Right lobe of liver (tissue), 6 donors: Measurements from ENCODE around the gene NAB2. TPM values are rescaled to one million over a fixed set of nuclear protein-coding genes. Genes with fewer than 3 reads are reported as not detected.
"Not testable (repeated sequence)": the region's sequence is repeated elsewhere in the genome, so short reads cannot be mapped to it uniquely, and the experiment has no call there.

Experiments
- ATAC-seq, 4 donors: fragments of 200-7000 bp; cut with Tn5 transposase; one replicate each; pipeline ENCODE4 v1.9.1; 2020; ENCODE audit warnings: mild to moderate bottlenecking in 4 of 4, moderate library complexity in 4 of 4
- DNase-seq, 3 donors: peaks; one replicate each; pipeline ENCODE4 v3.0.0-alpha.2; 2020
- H3K27ac ChIP-seq, 3 donors: fragments of 200-600 bp; one replicate each; pipeline ENCODE4 v1.8.0; 2022
- H3K27me3 ChIP-seq, 2 donors: fragments of 200-600 bp; one replicate each; pipeline ENCODE4 v1.8.0; 2022
- H3K36me3 ChIP-seq, 4 donors: fragments of 200-600 bp; sonication (generic) in 1 of 4; one replicate each; pipeline versions ENCODE4 v1.5.1 to v1.8.0; 2017 to 2022; ENCODE audit warnings: control low read depth in 1 of 4
- H3K4me1 ChIP-seq, 4 donors: fragments of 200-600 bp; sonication (generic) in 1 of 4; one replicate each; pipeline versions ENCODE4 v1.5.1 to v1.8.0; 2017 to 2022; ENCODE audit warnings: control low read depth in 1 of 4
- H3K4me3 ChIP-seq, 3 donors: fragments of 200-600 bp; one replicate each; pipeline ENCODE4 v1.8.0; 2022
- H3K9me3 ChIP-seq, 4 donors: fragments of 200-600 bp; sonication (generic) in 1 of 4; one replicate each; pipeline versions ENCODE4 v1.5.1 to v1.8.0; 2017 to 2022; ENCODE audit warnings: control low read depth in 1 of 4
- CTCF ChIP-seq, 4 donors: fragments of 200-600 bp in 3 of 4; fragments of 450-650 bp in 1 of 4; IDR thresholded peaks; one replicate each; pipeline versions ENCODE4 v1.5.1 to v1.8.0; 2016 to 2022; ENCODE audit warnings: antibody characterized with exemption in 4 of 4, mild to moderate bottlenecking in 2 of 4
- POLR2A ChIP-seq: fragments of 450-650 bp; IDR thresholded peaks from one replicate; pipeline ENCODE4 v1.6.1; 2017; ENCODE audit warnings: antibody characterized with exemption, mild to moderate bottlenecking
- WGBS: methylation state at CpG from one replicate; pipeline ENCODE4 v1.1.6; 2018; ENCODE audit warnings: low coverage, low lambda C conversion rate; ENCODE audit not compliant: insufficient coverage; ENCODE audit errors: missing lambda C conversion rate; 5-methylcytosine and 5-hydroxymethylcytosine counted together
- intact Hi-C, 2 donors: fragments of 100-400 bp; cut with DNase I; formaldehyde crosslinking; loops; one replicate each; pipeline versions ENCODE4 v1.11.2 to v1.14.1; 2022
- total RNA-seq, 6 experiments: library from RNA; depleted of rRNA in 2 of 6; stranded (reverse); fragments of >200 nt in 2 of 6; fragmentation: NEBNext Ultra II Directional in 3 of 6; extraction: Animal tissue kit (Norgen Biotek cat#: 25700) in 3 of 6; gene quantifications; one replicate each; pipeline versions ENCODE4 v1.1.0 to v1.2.4, GENCODE V29; 2016 to 2023
- donor health status: DM: no; HTN: yes; CAD: no.
- donor health status: DM: no; HTN: no; CAD: no.
- donor health status: DM: no; HTN: no; CAD: no.
- donor health status: DM: no; HTN: yes; CAD: no.
- donor health status: DM: no; HTN: yes; CAD: no.

Gene NAB2
- total RNA-seq, 6 experiments from 2014 or later, result 6.1 to 13.1 (median 8.9) TPM

- no peak overlapping the region for H3K4me3 ChIP-seq
- DNase-seq (no peak), ATAC-seq (no peak)
- TF ChIP-seq POLR2A (no peak), CTCF (IDR thresholded peaks at IDR 0.05) (no peak)
- no peaks in the 10 kb centered on the region for H3K9me3 ChIP-seq
- no peaks in the 10 kb centered on the region for H3K36me3 ChIP-seq
- H3K4me1 ChIP-seq, result no peaks in the 10 kb centered on the region
- WGBS, result 100% methylated on average over 1 of the region's 1 CpG
- no peak overlapping the region for H3K27ac ChIP-seq
- no peaks in the 10 kb centered on the region for H3K27me3 ChIP-seq
- intact Hi-C loops, result no loop called here
Measured at GRCh38 chr12:57048423-57049118, 40.3 kb upstream of the NAB2 start.

GRCh38 chr12:57049119-57049446, 39.8 kb upstream of the NAB2 start:
- ATAC-seq (no peak), DNase-seq (no peak)
- TF ChIP-seq POLR2A (no peak), CTCF (IDR thresholded peaks at IDR 0.05) (no peak)
- no peak overlapping the region for H3K4me3 ChIP-seq
- no peaks in the 10 kb centered on the region for H3K36me3 ChIP-seq
- no peaks in the 10 kb centered on the region for H3K27me3 ChIP-seq
- no peak overlapping the region for H3K27ac ChIP-seq
- intact Hi-C loops, result no loop called here
- 40% methylated on average over 3 of the region's 4 CpGs for WGBS
- H3K9me3 ChIP-seq, result no peaks in the 10 kb centered on the region
- no peaks in the 10 kb centered on the region for H3K4me1 ChIP-seq

GRCh38 chr12:57049890-57050289, 39.0 kb upstream of the NAB2 start, which contains the start of gene MYO1A:
TSS of gene MYO1A (minus strand) at chr12:57050129. CDS start at chr12:57048323, 1,806 bp downstream.
- H3K27me3 ChIP-seq, result no peaks in the 10 kb centered on the region
- H3K9me3 ChIP-seq, result no peaks in the 10 kb centered on the region
- H3K4me1 ChIP-seq, result no peaks in the 10 kb centered on the region
- ATAC-seq, result peak; percentile 35 to 52 (median 50)
- WGBS, result 46% methylated on average over 2 of the region's 2 CpGs
- H3K27ac ChIP-seq, result no peak within 1 kb of the TSS
- TF ChIP-seq POLR2A (no peak), CTCF (IDR thresholded peaks at IDR 0.05) (no peak)
- no peaks in the 10 kb centered on the region for H3K36me3 ChIP-seq
- DNase-seq, result no peak
- intact Hi-C loops, result no loop called here
- H3K4me3 ChIP-seq, result no peak within 1 kb of the TSS

GRCh38 chr12:57051011-57051410, 37.9 kb upstream of the NAB2 start:
- H3K27ac ChIP-seq, result no peak overlapping the region
- intact Hi-C loops, result no loop called here
- H3K9me3 ChIP-seq, result no peaks in the 10 kb centered on the region
- H3K4me3 ChIP-seq, result no peak overlapping the region
- no peak for TF ChIP-seq POLR2A
- TF ChIP-seq CTCF (IDR thresholded peaks at IDR 0.05), result no peak
- DNase-seq, result no peak
- no peaks in the 10 kb centered on the region for H3K4me1 ChIP-seq
- 90% methylated on average over 1 of the region's 1 CpG for WGBS
- H3K27me3 ChIP-seq, result no peaks in the 10 kb centered on the region
- H3K36me3 ChIP-seq, result no peaks in the 10 kb centered on the region
- no peak for ATAC-seq

GRCh38 chr12:57053146-57053545, 35.8 kb upstream of the NAB2 start:
- not testable (repeated sequence) for H3K4me1 ChIP-seq
- 80% methylated on average over 4 of the region's 4 CpGs for WGBS

GRCh38 chr12:57053901-57054300, 35.0 kb upstream of the NAB2 start:
- H3K4me1 ChIP-seq, H3K4me3 ChIP-seq, H3K9me3 ChIP-seq, DNase-seq, H3K27me3 ChIP-seq, H3K36me3 ChIP-seq, ATAC-seq, H3K27ac ChIP-seq, intact Hi-C loops: not testable (repeated sequence)
- WGBS, result 89% methylated on average over 4 of the region's 4 CpGs

More at GRCh38 chr12:57053146-57053545, 35.8 kb upstream of the NAB2 start:
- intact Hi-C loops, ATAC-seq, H3K27me3 ChIP-seq, H3K27ac ChIP-seq, H3K4me3 ChIP-seq, H3K9me3 ChIP-seq, DNase-seq, H3K36me3 ChIP-seq: not testable (repeated sequence)
